Measurements from ENCODE around the gene EIF2AK3.
"Not testable (repeated sequence)": the region's sequence is repeated elsewhere in the genome, so short reads cannot be mapped to it uniquely, and the experiment has no call there.

The EIF2AK3 gene

DNA sequence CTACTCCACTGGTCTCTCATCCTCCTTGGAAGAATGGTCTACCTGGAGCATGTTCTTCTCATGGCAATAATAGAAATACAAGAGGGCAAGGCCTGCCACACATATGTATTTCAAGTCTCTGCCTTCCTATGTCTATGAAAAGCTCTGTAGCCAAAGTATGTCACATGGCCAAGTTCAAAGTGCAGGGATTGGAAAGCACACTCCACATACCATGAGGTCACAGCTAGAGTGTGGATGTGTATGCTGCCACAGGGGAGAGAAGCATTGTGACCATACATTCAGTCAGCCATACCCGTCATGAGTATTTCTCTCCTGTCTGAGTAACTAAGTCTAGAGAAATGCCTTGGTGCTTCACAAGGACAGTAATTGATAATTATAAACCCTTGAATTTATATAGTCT lies 8.8 kb upstream of the EIF2AK3 start:
- DNase-seq (ENCODE audit: low read depth): no peak

DNA sequence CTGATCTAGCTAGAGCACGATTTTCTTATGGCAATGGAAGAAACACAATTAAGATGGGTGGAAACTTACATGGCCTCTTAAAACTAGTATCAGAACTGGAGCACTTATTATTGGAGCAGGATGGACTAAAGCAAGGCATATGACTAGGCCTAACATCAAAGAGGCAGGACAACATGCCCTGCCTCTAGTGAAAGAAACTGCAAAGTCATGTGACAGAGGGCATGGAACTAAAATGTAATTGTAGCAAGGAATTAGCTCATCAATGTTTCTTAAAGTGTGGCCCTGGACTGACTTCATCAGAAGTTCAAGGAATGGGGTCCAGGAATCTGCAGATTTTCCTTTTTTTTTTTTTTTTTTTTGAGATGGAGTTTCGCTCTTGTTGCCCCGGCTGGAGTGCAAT lies 5.3 kb upstream of the EIF2AK3 start:
- no peak for DNase-seq (ENCODE audit: low read depth)

DNA sequence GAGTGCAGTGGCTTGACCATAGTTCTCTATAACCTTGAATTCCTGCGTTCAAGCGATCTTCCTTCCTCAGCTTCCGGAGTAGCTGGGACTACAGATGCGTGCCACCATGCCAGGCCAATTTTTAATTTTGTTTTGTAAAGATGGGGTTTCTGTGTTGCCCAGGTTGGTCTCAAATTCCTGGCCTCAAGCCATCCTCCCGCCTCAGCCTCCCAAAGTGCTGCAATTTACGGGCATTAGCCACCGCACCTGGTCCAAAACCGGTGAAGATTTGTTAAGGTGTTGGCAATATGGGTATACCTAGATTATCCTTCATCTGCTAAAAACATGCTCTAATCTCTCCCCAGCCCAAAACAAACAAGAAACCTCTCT lies 1.3 kb upstream of the EIF2AK3 start:
- DNase-seq (ENCODE audit: low read depth): no peak

DNA sequence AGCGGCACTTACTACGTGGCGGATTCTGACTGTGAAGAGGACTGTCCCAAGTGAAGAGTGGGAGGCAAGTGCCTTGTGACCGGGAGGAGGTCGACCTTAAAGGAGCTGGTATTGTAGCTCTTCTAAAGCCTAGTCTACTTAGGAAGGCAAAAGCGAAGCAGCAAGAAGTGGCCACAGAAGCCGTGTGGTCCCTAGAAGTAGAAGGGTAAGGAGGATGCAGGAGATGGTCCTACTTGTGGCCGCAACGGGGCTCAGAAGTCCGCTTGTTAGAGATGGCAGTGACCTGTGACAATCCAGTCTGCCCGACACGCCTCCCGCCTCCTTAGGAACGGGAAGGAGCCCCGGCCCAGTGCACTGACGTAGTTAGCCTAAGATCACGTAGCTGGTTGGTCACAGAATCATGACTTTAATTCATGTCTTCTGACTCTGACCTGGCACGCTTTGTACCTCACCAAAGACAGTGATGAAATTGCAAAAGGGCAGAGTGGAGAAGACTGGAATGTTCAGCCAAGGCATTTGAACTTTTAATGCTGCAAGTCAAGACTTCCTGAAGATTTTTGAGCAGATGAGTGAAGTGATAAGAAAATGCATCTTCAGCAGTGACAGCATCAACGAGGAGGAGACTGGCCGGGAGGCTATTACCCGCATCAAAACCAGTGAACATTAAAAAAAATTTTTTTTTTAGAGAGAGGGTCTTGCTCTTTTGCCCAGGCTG lies 749 bp upstream of the EIF2AK3 start:
- DNase-seq (ENCODE audit: low read depth): peak; percentile 74

DNA sequence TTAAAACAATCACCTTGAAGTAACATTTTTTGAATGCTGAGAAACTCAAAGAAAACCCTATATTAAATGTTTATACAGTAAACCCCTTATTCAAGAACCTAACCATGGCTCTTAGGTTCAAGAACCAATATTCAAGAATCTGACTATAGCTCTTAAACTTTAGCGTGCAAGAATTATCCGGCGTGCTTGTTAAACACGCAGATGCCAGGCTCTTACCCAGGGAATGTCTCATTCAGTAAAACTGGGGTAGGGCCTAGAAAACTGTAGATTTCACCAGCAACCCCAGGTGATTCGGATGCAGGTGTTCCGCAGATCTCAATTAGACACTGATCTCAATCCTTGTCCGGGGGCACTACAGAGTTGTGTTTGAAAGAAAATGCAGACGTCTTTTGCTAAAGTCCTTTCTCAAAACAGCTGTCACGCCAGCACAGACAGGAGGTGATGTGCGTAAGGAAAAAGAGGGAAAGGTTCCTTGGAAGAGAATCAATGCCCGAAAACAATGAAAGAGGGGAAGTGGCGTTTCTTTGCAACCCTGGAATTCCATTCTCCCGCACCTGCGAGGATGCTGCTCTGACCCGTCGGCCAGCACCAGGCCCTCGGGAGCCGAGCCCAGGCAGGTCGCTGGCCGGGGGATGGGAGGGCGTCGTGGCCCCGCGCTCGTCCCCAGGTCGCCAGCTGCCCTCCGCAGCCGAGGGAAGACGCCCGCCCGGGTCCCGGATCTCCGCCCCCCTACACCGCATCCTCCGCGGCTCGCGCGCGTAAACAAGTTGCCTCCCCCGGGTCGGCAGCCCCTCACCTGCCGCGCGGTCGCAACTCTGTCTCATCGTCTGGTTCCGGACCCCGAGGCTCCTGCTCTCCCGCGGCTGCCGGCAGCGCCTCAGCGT lies 851 bp downstream of the EIF2AK3 start:
- peak; percentile 16 for DNase-seq (ENCODE audit: low read depth)

DNA sequence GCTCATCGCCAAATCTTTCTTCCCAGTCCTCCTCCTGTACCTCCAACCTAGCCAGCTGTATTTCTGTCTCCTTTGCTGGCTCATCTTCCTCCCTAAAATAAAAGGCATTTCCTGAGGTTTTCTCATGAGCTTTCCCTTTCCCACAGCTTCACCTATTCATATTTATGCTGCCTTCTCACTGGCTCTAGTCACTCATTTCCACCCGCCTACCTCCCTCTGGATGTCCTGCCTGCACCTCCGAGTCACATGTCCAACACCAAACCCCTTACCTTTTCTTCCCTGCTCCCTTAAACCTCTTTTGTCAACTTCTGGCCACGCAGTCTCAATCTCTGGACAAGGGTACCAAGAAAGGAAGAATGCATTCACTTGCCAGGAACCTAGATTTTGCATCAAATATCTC lies 2.8 kb downstream of the EIF2AK3 start:
- no peak for DNase-seq (ENCODE audit: low read depth)

DNA sequence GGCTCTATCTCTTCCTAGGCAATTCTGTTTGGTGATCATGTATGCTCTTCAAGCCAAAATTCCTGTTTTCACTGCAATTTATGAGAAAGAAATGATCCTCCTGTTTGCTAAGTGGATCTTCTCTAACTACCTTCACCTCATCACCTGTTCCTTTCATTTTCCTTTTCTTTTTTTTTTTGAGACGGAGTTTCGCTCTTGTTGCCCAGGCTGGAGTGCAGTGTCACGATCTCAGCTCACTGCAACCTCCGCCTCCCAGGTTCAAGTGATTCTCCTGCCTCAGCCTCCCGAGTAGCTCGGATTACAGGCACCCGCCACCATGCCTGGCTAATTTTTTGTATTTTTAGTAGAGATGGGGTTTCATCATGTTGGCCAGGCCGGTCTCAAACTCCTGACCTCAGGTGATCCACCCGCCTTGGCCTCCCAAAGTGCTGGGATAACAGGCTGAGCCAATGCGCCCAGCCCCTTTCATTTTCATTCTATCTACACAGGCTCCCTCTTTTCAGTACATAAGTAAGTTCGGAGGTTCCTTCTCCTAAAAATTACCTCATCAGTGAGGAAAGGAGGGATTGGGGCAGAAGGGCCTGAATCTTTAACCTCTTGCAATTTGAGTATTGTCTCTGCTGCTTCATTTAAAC lies 3.3 kb downstream of the EIF2AK3 start:
- not testable (repeated sequence) for DNase-seq (ENCODE audit: low read depth)

DNA sequence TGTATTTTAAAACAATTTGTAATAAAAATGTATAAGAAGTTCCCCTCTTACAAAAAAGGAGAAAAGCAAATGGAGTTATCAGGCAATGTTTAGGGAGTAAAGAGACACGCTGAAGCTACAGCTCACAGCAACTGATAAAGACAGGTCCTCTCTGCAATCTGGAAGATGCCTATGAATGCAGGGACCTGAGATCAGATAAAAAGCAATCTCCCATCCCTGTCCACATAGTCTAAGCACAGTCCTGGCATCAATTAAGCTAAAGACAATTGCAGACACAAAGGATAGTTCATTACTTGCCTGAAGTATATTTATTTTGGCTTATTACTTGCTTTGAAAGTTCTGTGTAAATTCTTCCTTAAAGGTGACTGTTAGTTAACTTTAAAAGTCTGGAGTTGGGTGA lies 5.0 kb downstream of the EIF2AK3 start:
- DNase-seq (ENCODE audit: low read depth): no peak

DNA sequence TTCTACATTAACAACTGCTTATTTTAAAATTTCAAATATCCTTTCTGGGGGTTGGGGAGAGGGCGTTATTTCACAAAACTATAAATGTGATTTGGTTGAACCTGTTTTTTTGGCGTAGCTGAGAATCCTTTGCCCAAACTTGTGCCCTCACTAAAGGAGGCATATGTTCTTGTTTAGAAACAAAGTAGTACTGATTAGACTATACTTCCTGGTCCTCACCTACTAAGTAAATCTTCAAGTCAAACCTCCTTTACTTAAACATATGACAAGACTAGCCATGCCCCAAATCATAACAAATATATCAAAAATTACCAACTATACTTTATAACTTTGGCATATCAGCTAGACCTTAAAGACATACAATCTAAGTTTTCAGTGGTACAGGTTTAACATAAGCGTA lies 5.8 kb downstream of the EIF2AK3 start:
- DNase-seq (ENCODE audit: low read depth): no peak

DNA sequence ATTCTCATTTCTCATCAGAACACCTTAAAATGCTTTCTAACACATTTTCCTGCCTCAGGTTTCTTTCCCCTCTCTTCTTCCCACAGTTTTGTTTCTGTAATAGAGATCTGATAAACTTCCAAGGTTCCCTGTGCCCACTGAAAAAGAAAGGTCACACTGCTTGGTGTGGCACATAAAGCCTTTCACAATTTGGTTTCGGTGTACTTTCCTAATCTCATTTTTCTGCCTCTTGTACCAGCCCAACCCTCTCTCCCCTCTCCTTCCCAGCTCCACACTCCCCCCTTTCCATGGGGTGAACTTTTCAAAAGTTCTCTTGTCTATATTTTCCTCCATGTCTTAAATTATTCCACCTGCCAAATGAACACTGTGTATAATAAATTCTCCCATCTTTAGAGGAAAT lies 7.2 kb downstream of the EIF2AK3 start:
- DNase-seq (ENCODE audit: low read depth): no peak

DNA sequence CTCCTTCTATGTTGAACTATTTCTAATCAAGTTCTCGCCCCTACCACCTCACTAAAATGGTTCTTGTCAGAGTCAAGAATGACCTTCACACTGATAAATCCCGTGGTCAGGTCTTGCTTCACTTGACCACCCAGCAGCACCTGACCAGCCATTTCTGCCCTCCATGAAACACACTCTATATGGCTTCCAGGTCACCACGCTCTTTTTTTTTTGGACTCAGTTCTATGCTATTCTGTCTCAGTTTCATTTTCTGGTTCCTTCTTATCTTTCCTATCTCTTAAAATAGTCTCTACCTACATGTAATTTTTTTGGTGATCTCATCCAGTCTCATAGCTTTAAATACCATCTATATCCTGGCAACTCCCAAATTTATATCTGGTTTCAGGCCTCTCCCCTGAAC lies 11.4 kb downstream of the EIF2AK3 start:
- DNase-seq (ENCODE audit: low read depth): no peak

DNA sequence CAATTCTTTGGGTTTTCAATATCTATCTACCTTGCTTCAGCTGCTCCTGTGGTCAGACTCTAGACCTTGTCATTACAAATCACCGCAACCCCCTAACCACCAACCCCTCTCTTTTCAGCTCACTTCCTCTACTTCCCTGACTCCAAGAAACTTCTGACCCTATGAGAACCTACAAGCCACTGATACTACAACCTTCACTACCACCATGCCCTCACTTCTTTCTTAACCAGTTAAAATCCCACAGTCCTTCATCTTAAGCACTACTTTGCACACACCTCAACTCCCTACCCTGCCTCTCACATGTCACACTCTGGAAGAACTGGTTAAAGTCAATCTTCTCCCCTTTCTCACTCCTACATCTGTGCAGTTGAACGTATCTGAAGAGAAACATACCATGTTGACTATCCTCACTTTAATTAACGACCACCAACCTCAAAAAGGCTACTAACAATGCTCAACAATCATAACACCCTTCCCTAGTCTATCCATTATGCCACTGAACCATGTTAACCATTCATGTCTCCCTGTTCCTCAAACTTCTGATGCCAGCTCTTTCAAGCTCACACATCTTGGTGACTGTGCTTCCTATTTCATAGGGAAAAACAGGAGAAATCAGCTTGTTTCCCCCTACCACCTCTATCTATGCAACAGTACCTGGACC lies 12.6 kb downstream of the EIF2AK3 start:
- DNase-seq (ENCODE audit: low read depth): no peak

DNA sequence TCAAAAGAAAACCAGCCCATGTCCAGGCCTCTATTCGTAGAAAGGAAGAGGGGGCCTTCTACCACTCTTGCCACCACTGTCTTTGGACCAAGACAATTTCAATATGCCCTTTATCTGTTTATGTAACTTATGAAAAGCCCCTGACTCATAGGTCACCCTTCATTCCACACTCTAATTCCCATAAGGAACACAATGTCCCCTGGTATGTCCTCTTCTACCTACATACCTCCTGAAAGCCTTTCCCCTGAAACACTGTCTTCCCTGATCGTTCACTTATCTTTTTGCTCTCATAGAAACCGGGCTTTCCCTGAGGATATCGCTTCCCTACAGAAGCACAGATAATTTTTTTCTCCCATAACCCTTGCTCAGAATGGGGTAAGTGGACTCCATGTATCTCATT lies 13.3 kb downstream of the EIF2AK3 start:
- DNase-seq (ENCODE audit: low read depth): no peak

DNA sequence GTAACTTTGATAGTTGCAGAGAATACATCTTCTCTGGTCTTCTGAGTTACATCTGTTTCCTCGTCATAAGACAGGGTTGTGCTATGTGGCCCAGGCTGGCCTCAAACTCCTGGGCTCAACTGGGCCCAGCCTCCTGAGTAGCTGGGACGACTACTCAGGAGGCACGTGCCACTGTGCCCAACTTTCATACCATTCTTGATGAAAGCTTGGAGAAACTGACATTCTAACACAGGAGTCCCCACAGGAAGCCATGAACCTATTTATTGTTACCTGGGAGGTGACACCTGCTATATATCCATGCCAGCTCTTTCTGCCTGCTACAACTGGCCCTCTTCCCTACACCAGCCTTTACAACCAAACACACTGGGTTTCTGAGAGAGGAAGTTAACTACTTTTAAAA lies 19.1 kb downstream of the EIF2AK3 start:
- no peak for DNase-seq (ENCODE audit: low read depth)

DNA sequence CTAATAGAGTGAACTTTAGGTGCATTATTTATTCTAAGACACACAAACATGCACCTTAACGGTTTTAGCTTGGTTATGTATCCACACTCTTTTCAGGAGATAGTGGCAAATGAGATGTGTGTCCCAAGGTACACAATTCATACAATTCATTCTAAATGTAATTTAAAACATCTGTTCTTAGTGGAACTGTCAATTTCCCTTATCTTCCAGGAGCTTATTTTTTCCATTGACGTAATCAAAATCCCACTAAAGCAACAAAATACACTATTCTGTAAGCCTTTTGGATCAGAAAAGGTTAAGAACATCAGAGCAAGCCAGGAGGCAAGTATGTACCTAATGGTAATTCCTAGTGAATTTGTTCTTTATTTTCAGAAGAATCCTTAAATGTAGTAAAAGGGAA lies 19.8 kb downstream of the EIF2AK3 start:
- no peak for DNase-seq (ENCODE audit: low read depth)

DNA sequence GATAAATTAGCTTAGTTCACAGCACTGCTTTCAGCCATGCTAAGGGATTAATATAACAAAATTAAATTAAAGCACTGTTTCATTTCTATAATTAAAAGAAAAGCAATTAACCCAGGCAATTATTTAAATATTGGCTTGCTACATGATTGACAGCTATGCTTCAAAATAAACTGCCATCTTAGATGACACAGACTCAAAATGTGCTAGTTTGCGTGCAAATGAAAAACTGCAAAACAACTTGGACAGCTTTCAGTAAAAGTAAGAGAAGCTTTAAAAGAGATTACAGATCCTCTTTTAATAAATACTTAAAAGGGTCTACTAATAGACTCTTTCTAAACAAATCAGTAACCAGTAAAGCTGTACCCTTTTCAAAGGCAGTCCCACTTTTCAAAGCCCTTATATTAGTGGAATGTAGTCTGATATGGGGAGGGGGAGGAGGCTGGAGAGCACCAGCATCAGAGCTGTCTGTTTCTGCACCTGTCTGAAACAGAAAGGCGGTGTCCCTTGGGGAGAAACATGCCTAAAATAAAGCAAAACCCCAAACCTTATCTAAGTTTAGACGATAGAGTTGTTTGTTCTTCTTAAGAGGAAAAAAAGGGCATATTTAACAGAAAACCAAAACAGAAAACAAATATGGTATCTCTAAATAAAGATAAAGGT lies 20.8 kb downstream of the EIF2AK3 start:
- no peak for DNase-seq (ENCODE audit: low read depth)

DNA sequence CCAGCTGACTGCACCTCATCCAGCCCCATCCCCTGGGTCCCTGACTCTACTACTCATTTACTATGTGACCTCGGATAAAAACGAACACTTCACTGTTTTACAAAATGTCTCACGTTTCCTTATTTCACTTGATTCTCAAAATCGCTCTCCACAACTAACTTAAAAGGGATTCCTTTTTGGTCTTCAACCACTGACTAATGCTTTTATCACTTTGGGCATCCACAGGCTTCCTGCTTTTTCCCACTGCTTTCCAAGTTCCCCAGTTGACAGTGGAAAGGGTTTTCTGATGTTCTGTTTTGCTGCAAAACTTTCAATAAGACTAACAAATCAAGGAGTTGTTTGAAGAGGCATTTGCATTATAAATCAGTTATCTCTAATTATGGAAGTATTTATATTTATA lies 24.1 kb downstream of the EIF2AK3 start:
- no peak for DNase-seq (ENCODE audit: low read depth)

DNA sequence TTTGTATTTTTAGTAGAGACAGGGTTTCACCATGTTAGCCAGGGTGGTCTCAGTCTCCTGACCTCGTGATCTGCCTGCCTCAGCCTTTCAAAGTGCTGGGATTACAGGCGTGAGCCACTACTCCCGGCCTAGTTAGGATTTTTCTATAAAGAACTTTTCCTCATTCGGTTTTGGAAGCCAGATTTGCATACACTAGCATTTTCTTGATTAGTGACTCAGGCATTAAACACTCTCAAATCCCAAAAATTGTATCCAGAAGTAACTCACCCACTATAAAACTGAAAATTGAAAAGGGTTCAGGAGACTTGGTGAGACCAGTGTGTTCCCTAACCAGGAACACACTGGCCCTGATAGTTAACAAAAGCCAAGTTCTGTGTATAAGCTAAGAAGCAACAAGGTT lies 25.2 kb downstream of the EIF2AK3 start:
- DNase-seq (ENCODE audit: low read depth): no peak

DNA sequence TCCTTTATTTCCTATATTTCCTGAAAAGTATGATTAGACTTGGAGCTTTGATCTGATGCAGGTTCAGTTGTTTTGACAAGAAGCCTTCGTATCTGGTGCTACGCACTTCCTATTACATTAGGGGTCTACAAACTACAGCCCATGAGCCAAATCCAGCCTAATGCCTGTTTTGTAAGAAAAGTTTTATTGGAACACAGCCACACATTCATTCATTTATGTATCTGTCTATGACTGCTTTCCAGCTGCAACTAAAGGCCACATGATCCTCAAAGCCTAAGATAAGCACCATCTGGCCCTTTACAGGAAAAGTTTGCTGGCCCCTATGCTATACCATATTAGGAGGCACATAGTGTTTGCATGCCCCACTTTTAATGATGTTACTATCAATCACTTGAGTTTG lies 26.0 kb downstream of the EIF2AK3 start:
- DNase-seq (ENCODE audit: low read depth): no peak

DNA sequence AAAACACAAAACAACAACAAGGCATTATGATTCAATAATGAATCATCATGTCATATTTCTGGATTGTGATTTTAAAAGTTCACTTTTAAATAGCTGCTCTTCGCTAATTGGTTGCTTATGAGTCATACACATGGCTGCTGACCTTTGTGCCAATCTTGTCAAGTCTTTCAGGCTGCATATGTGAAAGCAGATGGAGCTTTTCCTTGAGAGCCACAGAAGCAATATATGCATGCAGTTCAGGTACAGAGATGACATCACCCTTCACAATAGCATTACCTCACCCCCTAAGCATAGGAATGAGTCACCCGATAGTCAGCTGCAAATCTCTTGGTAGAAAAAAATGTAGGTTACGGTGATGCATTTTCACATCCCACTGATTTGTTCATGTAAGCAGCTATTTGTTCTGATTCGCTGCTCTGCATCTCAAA lies 27.2 kb downstream of the EIF2AK3 start:
- DNase-seq (ENCODE audit: low read depth): peak; percentile 5

DNA sequence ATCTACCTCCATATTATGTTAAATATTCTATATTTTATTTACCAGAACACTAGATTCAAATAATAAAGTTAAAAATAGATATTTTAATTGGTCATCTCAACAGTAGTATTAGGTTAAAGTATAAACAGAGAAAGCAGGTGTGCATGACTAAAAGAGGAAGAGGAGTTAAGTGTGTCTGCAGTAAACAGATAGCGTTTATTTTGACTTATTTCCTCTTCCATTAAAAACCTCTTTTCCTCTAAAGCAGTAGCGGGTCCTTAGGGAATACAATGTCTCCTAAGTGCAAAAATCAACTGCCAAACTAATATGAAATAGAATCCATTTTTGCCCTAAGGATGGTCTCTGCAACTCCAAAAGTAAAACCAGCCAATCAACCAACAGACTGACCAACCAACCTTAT lies 27.7 kb downstream of the EIF2AK3 start:
- DNase-seq (ENCODE audit: low read depth): no peak

DNA sequence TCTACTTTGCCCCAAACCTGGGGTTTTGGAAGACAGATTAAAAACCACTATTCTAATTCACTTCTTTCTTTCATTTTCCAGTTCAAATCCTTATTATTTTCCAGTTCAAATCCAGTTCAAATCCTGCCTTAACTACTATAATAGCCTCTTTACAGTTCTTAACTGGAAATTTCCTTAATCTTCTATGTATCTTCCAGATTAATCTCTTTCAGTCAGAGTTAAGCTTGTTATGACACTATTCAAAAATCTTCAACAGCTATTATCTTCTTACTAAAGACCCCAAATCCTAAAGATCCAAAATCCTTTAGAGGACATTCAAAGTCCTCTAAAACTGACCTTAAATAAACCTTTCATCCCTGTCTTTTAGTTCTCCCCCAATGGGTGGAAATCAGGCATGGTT lies 30.1 kb downstream of the EIF2AK3 start:
- DNase-seq (ENCODE audit: low read depth): no peak
